NB4 (cell line): ENCODE measurements around the gene ZNHIT2.

Experiments
- DNase-seq: peaks from one replicate; pipeline ENCODE4 v3.0.0; 2010; ENCODE audit warnings: low read depth
- H3K4me3 ChIP-seq: one replicate; pipeline ENCODE4 v1.5.1; 2011; ENCODE audit warnings: mild to moderate bottlenecking, low read depth, low read length, moderate library complexity
- CTCF ChIP-seq: IDR thresholded peaks from one replicate; pipeline ENCODE4 v1.5.1; 2012; ENCODE audit warnings: low read depth, low read length
- MAX ChIP-seq: IDR thresholded peaks from 2 replicates; pipeline ENCODE4 v1.6.1; 2011; ENCODE audit warnings: low read depth, low read length
- MYC ChIP-seq: IDR thresholded peaks from 2 replicates; pipeline ENCODE4 v1.6.1; 2011; ENCODE audit warnings: low read depth, low read length
- POLR2A ChIP-seq: IDR thresholded peaks from 2 replicates; pipeline ENCODE4 v1.6.1; 2011; ENCODE audit warnings: mild to moderate bottlenecking; ENCODE audit not compliant: insufficient read length; ENCODE audit errors: extremely low read depth

Gene ZNHIT2

GRCh38 chr11:65159012-65159411, 41.5 kb upstream of the ZNHIT2 start:
- DNase-seq, result no peak
- H3K4me3 ChIP-seq, result no peak overlapping the region
- TF ChIP-seq CTCF (no peak), MYC (no peak), MAX (no peak), POLR2A (no peak)

GRCh38 chr11:65157336-65157735, 39.8 kb upstream of the ZNHIT2 start:
- no peak for DNase-seq
- no peak for TF ChIP-seq CTCF
- TF ChIP-seq POLR2A, result no peak
- TF ChIP-seq MYC, result no peak
- no peak for TF ChIP-seq MAX
- no peak overlapping the region for H3K4me3 ChIP-seq

- DNase-seq, result no peak
- H3K4me3 ChIP-seq, result no peak overlapping the region
- no peak for TF ChIP-seq CTCF
- no peak for TF ChIP-seq POLR2A
- TF ChIP-seq MAX, result no peak
- no peak for TF ChIP-seq MYC
These were observed 39.4 kb upstream of the ZNHIT2 start for GRCh38 chr11:65156926-65157325.

GRCh38 chr11:65156256-65156655, 38.8 kb upstream of the ZNHIT2 start:
- TF ChIP-seq MYC (no peak), POLR2A (no peak), CTCF (no peak), MAX (no peak)
- no peak for DNase-seq
- H3K4me3 ChIP-seq, result no peak overlapping the region

- no peak for TF ChIP-seq CTCF
- TF ChIP-seq POLR2A, result no peak
- no peak for TF ChIP-seq MAX
- TF ChIP-seq MYC, result no peak
- no peak for DNase-seq
- no peak overlapping the region for H3K4me3 ChIP-seq
These were observed 34.6 kb upstream of the ZNHIT2 start for GRCh38 chr11:65152122-65152521.

- no peak for TF ChIP-seq MYC
- TF ChIP-seq CTCF, result no peak
- no peak for TF ChIP-seq POLR2A
- no peak for TF ChIP-seq MAX
- H3K4me3 ChIP-seq, result no peak overlapping the region
- no peak for DNase-seq
These were observed 33.9 kb upstream of the ZNHIT2 start for GRCh38 chr11:65151331-65151899.
